AG09319 (cell line): ENCODE results near the gene NR1D1.

ENCODE experiments used
- DNase-seq: peaks from one replicate; pipeline ENCODE4 v3.0.0-alpha.2; 2010; ENCODE audit warnings: low read depth; ENCODE audit errors: extremely low read depth
- CTCF ChIP-seq: IDR thresholded peaks from 2 replicates; pipeline ENCODE4 v1.5.1; 2011; ENCODE audit warnings: low read depth, mild to moderate bottlenecking, inconsistent platforms, low read length, moderate library complexity

Gene NR1D1

GRCh38 chr17:40093580-40094201, 6.7 kb downstream of the NR1D1 start:
- DNase-seq = no peak
- TF ChIP-seq CTCF = no peak

GRCh38 chr17:40093005-40093579, 7.3 kb downstream of the NR1D1 start:
- DNase-seq = no peak
- no peak for TF ChIP-seq CTCF

- no peak for DNase-seq
- no peak for TF ChIP-seq CTCF
These were observed 7.8 kb downstream of the NR1D1 start for GRCh38 chr17:40092581-40092980.

- DNase-seq = no peak
- TF ChIP-seq CTCF = no peak
These were observed 8.5 kb downstream of the NR1D1 start for GRCh38 chr17:40091691-40092397.

GRCh38 chr17:40090237-40091119, 9.9 kb downstream of the NR1D1 start:
- DNase-seq = no peak
- no peak for TF ChIP-seq CTCF

GRCh38 chr17:40089077-40089895, 11.1 kb downstream of the NR1D1 start:
- TF ChIP-seq CTCF = no peak
- DNase-seq = no peak
